Fibroblast of lung (primary cell): Measurements from ENCODE around the gene SIGLEC10. TPM values are rescaled to one million over a fixed set of nuclear protein-coding genes. Genes with fewer than 3 reads are reported as not detected.

ENCODE experiments used
- DNase-seq, 2 donors: peaks; one replicate each; pipeline versions ENCODE4 v3.0.0 to v3.0.0-alpha.2; 2010; ENCODE audit warnings: low read depth in 2 of 2
- H2AFZ ChIP-seq: 2 replicates; pipeline ENCODE4 v1.5.1; 2012; ENCODE audit warnings: low read length, control low read depth, inconsistent platforms
- H3K27ac ChIP-seq: 2 replicates; pipeline ENCODE4 v1.5.1; 2011; ENCODE audit warnings: low read length, control low read depth; ENCODE audit not compliant: insufficient read depth
- H3K27me3 ChIP-seq: 2 replicates; pipeline ENCODE4 v1.5.1; 2011; ENCODE audit warnings: mild to moderate bottlenecking, low read length; ENCODE audit not compliant: control insufficient read depth, insufficient read depth
- H3K36me3 ChIP-seq: 2 replicates; pipeline ENCODE4 v1.5.1; 2011; ENCODE audit warnings: low read length; ENCODE audit not compliant: control insufficient read depth, insufficient read depth
- H3K4me1 ChIP-seq: 2 replicates; pipeline ENCODE4 v1.5.1; 2011; ENCODE audit warnings: low read length; ENCODE audit not compliant: control insufficient read depth, insufficient read depth; ENCODE audit errors: extremely low read depth
- H3K4me2 ChIP-seq: 2 replicates; pipeline ENCODE4 v1.5.1; 2011; ENCODE audit warnings: low read length, control low read depth; ENCODE audit not compliant: insufficient read depth; ENCODE audit errors: extremely low read depth
- H3K4me3 ChIP-seq, 4 experiments: fragments of 200-600 bp in 1 of 4; sonication (generic) in 1 of 4; replicated peaks in 1 of 4; 2 replicates each; pipeline ENCODE4 v1.5.1; 2011 to 2016; ENCODE audit warnings: low read length in 4 of 4, low read depth in 3 of 4, mild to moderate bottlenecking in 3 of 4, control low read depth in 2 of 4, inconsistent platforms in 1 of 4, mixed read lengths in 1 of 4; ENCODE audit not compliant: insufficient read depth in 1 of 4; ENCODE audit errors: control extremely low read depth in 1 of 4
- H3K79me2 ChIP-seq: 2 replicates; pipeline ENCODE4 v1.5.1; 2012; ENCODE audit warnings: mild to moderate bottlenecking, low read length, inconsistent platforms; ENCODE audit not compliant: control insufficient read depth, insufficient read depth
- H3K9ac ChIP-seq: 2 replicates; pipeline ENCODE4 v1.5.1; 2011; ENCODE audit warnings: mild to moderate bottlenecking, low read length, control low read depth; ENCODE audit not compliant: insufficient read depth
- H3K9me3 ChIP-seq: 2 replicates; pipeline ENCODE4 v1.5.1; 2012; ENCODE audit warnings: low read depth, low read length; ENCODE audit not compliant: control insufficient read depth, insufficient read depth
- H4K20me1 ChIP-seq: 2 replicates; pipeline ENCODE4 v1.5.1; 2011; ENCODE audit warnings: low read length; ENCODE audit not compliant: control insufficient read depth, insufficient read depth; ENCODE audit errors: extremely low read depth
- CTCF ChIP-seq, 2 donors: IDR thresholded peaks in 1 of 2; conservative IDR thresholded peaks in 1 of 2; 1 replicate in 1 of 2; 2 replicates in 1 of 2; pipeline ENCODE4 v1.5.1; 2011 to 2012; ENCODE audit warnings: low read length in 2 of 2, control low read depth in 1 of 2, inconsistent platforms in 1 of 2, low read depth in 1 of 2, mild to moderate bottlenecking in 1 of 2
- EZH2 ChIP-seq: IDR thresholded peaks from 2 replicates; pipeline ENCODE4 v1.5.1; 2012; ENCODE audit warnings: low read length, control low read depth, mild to moderate bottlenecking; ENCODE audit errors: missing control alignments
- polyA plus RNA-seq, 2 donors: library from polyadenylated mRNA; depleted of rRNA in 1 of 2; stranded (reverse) in 1 of 2; unstranded in 1 of 2; fragments of >200 nt; gene quantifications; 2 replicates each; pipeline ENCODE4 v1.2.1, GENCODE V29; 2011 to 2012; ENCODE audit warnings: missing spikeins in 1 of 2
- total RNA-seq: library from RNA; depleted of rRNA; stranded (reverse); fragments of >200 nt; gene quantifications from 2 replicates; pipeline ENCODE4 v1.2.1, GENCODE V29; 2014

SIGLEC10 gene
- total and polyA plus RNA-seq, 2 donors (not counting 1 experiment from before 2014, with no cell fraction given), result not detected

GRCh38 chr19:51382004-51382403 is 35.4 kb downstream of the SIGLEC10 start:
- no peak overlapping the region for H3K9ac ChIP-seq
- H3K79me2 ChIP-seq, result no peaks in the 10 kb centered on the region
- H3K4me2 ChIP-seq, result no peak overlapping the region
- no peak for DNase-seq
- no peak overlapping the region for H3K4me3 ChIP-seq
- H2AFZ ChIP-seq, result no peak overlapping the region
- H4K20me1 ChIP-seq, result no peaks in the 10 kb centered on the region
- no peaks in the 10 kb centered on the region for H3K9me3 ChIP-seq
- TF ChIP-seq EZH2 (no peak), CTCF (conservative IDR thresholded peaks at IDR 0.05 in 1 of 2, IDR thresholded peaks at IDR 0.05 in 1 of 2; ENCODE audit: low read depth in 1 of 2, low read length in 2 of 2) (no peak)
- H3K36me3 ChIP-seq, result no peaks in the 10 kb centered on the region
- H3K4me1 ChIP-seq, result no peaks in the 10 kb centered on the region
- no peaks in the 10 kb centered on the region for H3K27me3 ChIP-seq
- no peak overlapping the region for H3K27ac ChIP-seq

GRCh38 chr19:51380379-51380778 is 37.1 kb downstream of the SIGLEC10 start:
- no peak overlapping the region for H2AFZ ChIP-seq
- H4K20me1 ChIP-seq, result no peaks in the 10 kb centered on the region
- TF ChIP-seq EZH2, result no peak
- no peak for TF ChIP-seq CTCF (conservative IDR thresholded peaks at IDR 0.05 in 1 of 2, IDR thresholded peaks at IDR 0.05 in 1 of 2; ENCODE audit: low read depth in 1 of 2, low read length in 2 of 2)
- H3K9ac ChIP-seq, result no peak overlapping the region
- no peaks in the 10 kb centered on the region for H3K4me1 ChIP-seq
- H3K27me3 ChIP-seq, result no peaks in the 10 kb centered on the region
- H3K36me3 ChIP-seq, result no peaks in the 10 kb centered on the region
- H3K4me3 ChIP-seq, result no peak overlapping the region
- no peak for DNase-seq
- H3K79me2 ChIP-seq, result no peaks in the 10 kb centered on the region
- H3K9me3 ChIP-seq, result no peaks in the 10 kb centered on the region
- no peak overlapping the region for H3K4me2 ChIP-seq
- no peak overlapping the region for H3K27ac ChIP-seq

- no peak overlapping the region for H3K4me2 ChIP-seq
- no peaks in the 10 kb centered on the region for H3K79me2 ChIP-seq
- H3K36me3 ChIP-seq, result no peaks in the 10 kb centered on the region
- H3K4me1 ChIP-seq, result no peaks in the 10 kb centered on the region
- no peak for DNase-seq
- no peak overlapping the region for H3K9ac ChIP-seq
- TF ChIP-seq CTCF (conservative IDR thresholded peaks at IDR 0.05 in 1 of 2, IDR thresholded peaks at IDR 0.05 in 1 of 2; ENCODE audit: low read depth in 1 of 2, low read length in 2 of 2) (no peak), EZH2 (no peak)
- H3K4me3 ChIP-seq, result no peak overlapping the region
- no peaks in the 10 kb centered on the region for H4K20me1 ChIP-seq
- no peak overlapping the region for H2AFZ ChIP-seq
- no peaks in the 10 kb centered on the region for H3K27me3 ChIP-seq
- H3K9me3 ChIP-seq, result no peaks in the 10 kb centered on the region
- H3K27ac ChIP-seq, result no peak overlapping the region
Observed at GRCh38 chr19:51377422-51377821, 40.0 kb downstream of the SIGLEC10 start.
